Epithelial cell of esophagus (primary cell): Measurements from ENCODE around the gene PDE8A.

Source experiments
- DNase-seq: peaks from one replicate; pipeline ENCODE4 v3.0.0; 2010; ENCODE audit warnings: low read depth
- H3K4me3 ChIP-seq: 2 replicates; pipeline ENCODE4 v1.5.1; 2011; ENCODE audit warnings: mild to moderate bottlenecking, low read length, control low read depth
- CTCF ChIP-seq: IDR thresholded peaks from 2 replicates; pipeline ENCODE4 v1.5.1; 2011; ENCODE audit warnings: low read depth, mild to moderate bottlenecking, low read length, control low read depth, inconsistent platforms; ENCODE audit not compliant: insufficient read depth; ENCODE audit errors: missing control alignments

Gene PDE8A

GRCh38 chr15:85027421-85027820 is 45.8 kb downstream of the PDE8A start:
- no peak overlapping the region for H3K4me3 ChIP-seq
- TF ChIP-seq CTCF, result no peak
- peak; percentile 11 for DNase-seq

GRCh38 chr15:85028416-85028815 is 46.8 kb downstream of the PDE8A start:
- H3K4me3 ChIP-seq, result no peak overlapping the region
- no peak for TF ChIP-seq CTCF
- no peak for DNase-seq

- H3K4me3 ChIP-seq, result no peak overlapping the region
- DNase-seq, result no peak
- TF ChIP-seq CTCF, result no peak
Measured at GRCh38 chr15:85029221-85029620, 47.6 kb downstream of the PDE8A start.

- no peak for TF ChIP-seq CTCF
- DNase-seq, result peak; percentile 68
- no peak overlapping the region for H3K4me3 ChIP-seq
Measured at GRCh38 chr15:85030301-85030929, 48.8 kb downstream of the PDE8A start.

GRCh38 chr15:85031086-85031943 is 49.7 kb downstream of the PDE8A start:
- no peak for TF ChIP-seq CTCF
- H3K4me3 ChIP-seq, result no peak overlapping the region
- DNase-seq, result no peak

GRCh38 chr15:85031944-85032558 is 50.4 kb downstream of the PDE8A start:
- no peak for TF ChIP-seq CTCF
- DNase-seq, result no peak
- H3K4me3 ChIP-seq, result no peak overlapping the region
